Tibial nerve (tissue), 3 donors: ENCODE measurements around the gene EPHB4.

Experiments
- POLR2A ChIP-seq, 2 donors: fragments of 450-650 bp; IDR thresholded peaks; one replicate each; pipeline ENCODE4 v1.6.1; 2017; ENCODE audit warnings: antibody characterized with exemption in 2 of 2, mild to moderate bottlenecking in 2 of 2, moderate library complexity in 2 of 2
- TF ChIP-seq, protein P1 (sequence below), 5 experiments: fragments of 200-600 bp in 3 of 5; fragments of 450-650 bp in 2 of 5; sonication (generic) in 3 of 5; IDR thresholded peaks; one replicate each; pipeline ENCODE4 v1.5.1; 2016 to 2019; ENCODE audit warnings: antibody characterized with exemption in 5 of 5, mild to moderate bottlenecking in 3 of 5, moderate library complexity in 2 of 5

DNA sequence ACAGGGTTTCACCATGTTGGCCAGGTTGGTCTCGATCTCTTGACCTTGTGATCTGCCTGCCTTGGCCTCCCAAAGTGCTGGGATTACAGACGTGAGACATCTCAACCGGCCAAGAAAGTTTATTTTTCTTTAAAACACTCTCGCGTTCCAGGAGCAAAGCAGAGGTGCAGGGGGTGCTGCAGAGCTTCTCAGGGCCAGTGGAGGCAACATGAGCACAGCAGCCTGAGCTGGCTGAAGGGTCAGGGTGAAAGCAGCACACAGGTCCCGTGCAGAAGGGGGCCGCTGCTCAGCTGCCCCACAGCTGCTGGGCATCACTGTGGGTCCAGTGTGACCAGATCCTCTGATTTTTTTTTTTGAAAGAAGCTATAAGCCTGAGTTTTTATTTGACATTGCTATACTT, 46.1 kb downstream of the EPHB4 start:
- TF ChIP-seq, protein P1, sequence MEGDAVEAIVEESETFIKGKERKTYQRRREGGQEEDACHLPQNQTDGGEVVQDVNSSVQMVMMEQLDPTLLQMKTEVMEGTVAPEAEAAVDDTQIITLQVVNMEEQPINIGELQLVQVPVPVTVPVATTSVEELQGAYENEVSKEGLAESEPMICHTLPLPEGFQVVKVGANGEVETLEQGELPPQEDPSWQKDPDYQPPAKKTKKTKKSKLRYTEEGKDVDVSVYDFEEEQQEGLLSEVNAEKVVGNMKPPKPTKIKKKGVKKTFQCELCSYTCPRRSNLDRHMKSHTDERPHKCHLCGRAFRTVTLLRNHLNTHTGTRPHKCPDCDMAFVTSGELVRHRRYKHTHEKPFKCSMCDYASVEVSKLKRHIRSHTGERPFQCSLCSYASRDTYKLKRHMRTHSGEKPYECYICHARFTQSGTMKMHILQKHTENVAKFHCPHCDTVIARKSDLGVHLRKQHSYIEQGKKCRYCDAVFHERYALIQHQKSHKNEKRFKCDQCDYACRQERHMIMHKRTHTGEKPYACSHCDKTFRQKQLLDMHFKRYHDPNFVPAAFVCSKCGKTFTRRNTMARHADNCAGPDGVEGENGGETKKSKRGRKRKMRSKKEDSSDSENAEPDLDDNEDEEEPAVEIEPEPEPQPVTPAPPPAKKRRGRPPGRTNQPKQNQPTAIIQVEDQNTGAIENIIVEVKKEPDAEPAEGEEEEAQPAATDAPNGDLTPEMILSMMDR (IDR thresholded peaks at IDR 0.05): no peak
- TF ChIP-seq POLR2A (IDR thresholded peaks at IDR 0.05): no peak
